ENCODE measurements around the gene TMCO6. TPM values are rescaled to one million over a fixed set of nuclear protein-coding genes. Genes with fewer than 3 reads are reported as not detected.
A peak's percentile ranks its signal among the peaks of the same experiment; 100 is the strongest.

The TMCO6 gene
- total RNA-seq, 1 donor from 2014 or later: 2.6 TPM

- Histone ChIP-seq H3K36me3 (ENCODE audit: control insufficient read depth in 3 of 3, insufficient read depth in 3 of 3, low read length in 3 of 3) (no peaks in the 10 kb centered on the region), H3K9ac (ENCODE audit: low read depth in 1 of 3, low read length in 3 of 3) (no peak overlapping the region), H3K27ac (ENCODE audit: low read depth, low read length) (no peak overlapping the region), H3K27me3 (ENCODE audit: control insufficient read depth in 3 of 3, insufficient read depth in 3 of 3, low read length in 3 of 3) (no peaks in the 10 kb centered on the region), H3K4me3 (ENCODE audit: low read length in 3 of 3) (no peak overlapping the region), H3K9me3 (ENCODE audit: control insufficient read depth in 3 of 3, low read length in 3 of 3) (no peaks in the 10 kb centered on the region), H3K4me1 (ENCODE audit: control insufficient read depth in 3 of 3, insufficient read depth in 3 of 3, low read length in 3 of 3) (peaks cover 14 to 15% (median 14%) of the 10 kb centered on the region in 3 donors)
Observed at GRCh38 chr5:140627972-140628371, 11.3 kb upstream of the TMCO6 start.

GRCh38 chr5:140628711-140629110, 10.5 kb upstream of the TMCO6 start:
- H3K9me3 ChIP-seq (ENCODE audit: control insufficient read depth in 3 of 3, low read length in 3 of 3): no peaks in the 10 kb centered on the region
- no peaks in the 10 kb centered on the region for H3K27me3 ChIP-seq (ENCODE audit: control insufficient read depth in 3 of 3, insufficient read depth in 3 of 3, low read length in 3 of 3)
- H3K4me3 ChIP-seq (ENCODE audit: low read length in 3 of 3): no peak overlapping the region
- H3K9ac ChIP-seq (ENCODE audit: low read depth in 1 of 3, low read length in 3 of 3): no peak overlapping the region
- no peaks in the 10 kb centered on the region for H3K36me3 ChIP-seq (ENCODE audit: control insufficient read depth in 3 of 3, insufficient read depth in 3 of 3, low read length in 3 of 3)
- no peak overlapping the region for H3K27ac ChIP-seq (ENCODE audit: low read depth, low read length)
- peaks cover 19 to 20% (median 20%) of the 10 kb centered on the region in 3 donors for H3K4me1 ChIP-seq (ENCODE audit: control insufficient read depth in 3 of 3, insufficient read depth in 3 of 3, low read length in 3 of 3)

GRCh38 chr5:140630292-140631035, 8.8 kb upstream of the TMCO6 start:
- H3K27me3 ChIP-seq (ENCODE audit: control insufficient read depth in 3 of 3, insufficient read depth in 3 of 3, low read length in 3 of 3): no peaks in the 10 kb centered on the region
- peak overlapping the region; percentile 76 for H3K27ac ChIP-seq (ENCODE audit: low read depth, low read length)
- H3K36me3 ChIP-seq (ENCODE audit: control insufficient read depth in 3 of 3, insufficient read depth in 3 of 3, low read length in 3 of 3): no peaks in the 10 kb centered on the region
- H3K9ac ChIP-seq (ENCODE audit: low read depth in 1 of 3, low read length in 3 of 3): peak overlapping the region in 2 of 3 donors; percentile 27 to 50
- H3K9me3 ChIP-seq (ENCODE audit: control insufficient read depth in 3 of 3, low read length in 3 of 3): no peaks in the 10 kb centered on the region
- peaks cover 19 to 20% (median 20%) of the 10 kb centered on the region in 3 donors for H3K4me1 ChIP-seq (ENCODE audit: control insufficient read depth in 3 of 3, insufficient read depth in 3 of 3, low read length in 3 of 3)
- peak overlapping the region; percentile 14 to 92 (median 36) for H3K4me3 ChIP-seq (ENCODE audit: low read length in 3 of 3)

GRCh38 chr5:140631036-140631417, 8.2 kb upstream of the TMCO6 start:
- no peaks in the 10 kb centered on the region for H3K9me3 ChIP-seq (ENCODE audit: control insufficient read depth in 3 of 3, low read length in 3 of 3)
- peak overlapping the region; percentile 14 to 92 (median 85) for H3K4me3 ChIP-seq (ENCODE audit: low read length in 3 of 3)
- H3K27ac ChIP-seq (ENCODE audit: low read depth, low read length): peak overlapping the region; percentile 76
- H3K9ac ChIP-seq (ENCODE audit: low read depth in 1 of 3, low read length in 3 of 3): peak overlapping the region in 2 of 3 donors; percentile 27 to 90
- H3K36me3 ChIP-seq (ENCODE audit: control insufficient read depth in 3 of 3, insufficient read depth in 3 of 3, low read length in 3 of 3): no peaks in the 10 kb centered on the region
- H3K4me1 ChIP-seq (ENCODE audit: control insufficient read depth in 3 of 3, insufficient read depth in 3 of 3, low read length in 3 of 3): peaks cover 19 to 20% (median 20%) of the 10 kb centered on the region in 3 donors
- no peaks in the 10 kb centered on the region for H3K27me3 ChIP-seq (ENCODE audit: control insufficient read depth in 3 of 3, insufficient read depth in 3 of 3, low read length in 3 of 3)

- H3K9ac ChIP-seq (ENCODE audit: low read depth in 1 of 3, low read length in 3 of 3): peak overlapping the region; percentile 74 to 90 (median 86)
- peak overlapping the region; percentile 85 to 97 (median 92) for H3K4me3 ChIP-seq (ENCODE audit: low read length in 3 of 3)
- peaks cover 19 to 20% (median 20%) of the 10 kb centered on the region in 3 donors for H3K4me1 ChIP-seq (ENCODE audit: control insufficient read depth in 3 of 3, insufficient read depth in 3 of 3, low read length in 3 of 3)
- H3K36me3 ChIP-seq (ENCODE audit: control insufficient read depth in 3 of 3, insufficient read depth in 3 of 3, low read length in 3 of 3): no peaks in the 10 kb centered on the region
- no peaks in the 10 kb centered on the region for H3K27me3 ChIP-seq (ENCODE audit: control insufficient read depth in 3 of 3, insufficient read depth in 3 of 3, low read length in 3 of 3)
- no peaks in the 10 kb centered on the region for H3K9me3 ChIP-seq (ENCODE audit: control insufficient read depth in 3 of 3, low read length in 3 of 3)
- H3K27ac ChIP-seq (ENCODE audit: low read depth, low read length): peak overlapping the region; percentile 76
Observed at GRCh38 chr5:140631831-140632365, 7.4 kb upstream of the TMCO6 start.

- H3K9ac ChIP-seq (ENCODE audit: low read depth in 1 of 3, low read length in 3 of 3): peak overlapping the region; percentile 74 to 90 (median 86)
- H3K4me1 ChIP-seq (ENCODE audit: control insufficient read depth in 3 of 3, insufficient read depth in 3 of 3, low read length in 3 of 3): peaks cover 19 to 20% (median 20%) of the 10 kb centered on the region in 3 donors
- peak overlapping the region; percentile 76 for H3K27ac ChIP-seq (ENCODE audit: low read depth, low read length)
- H3K36me3 ChIP-seq (ENCODE audit: control insufficient read depth in 3 of 3, insufficient read depth in 3 of 3, low read length in 3 of 3): no peaks in the 10 kb centered on the region
- H3K9me3 ChIP-seq (ENCODE audit: control insufficient read depth in 3 of 3, low read length in 3 of 3): no peaks in the 10 kb centered on the region
- peak overlapping the region; percentile 85 to 97 (median 92) for H3K4me3 ChIP-seq (ENCODE audit: low read length in 3 of 3)
- H3K27me3 ChIP-seq (ENCODE audit: control insufficient read depth in 3 of 3, insufficient read depth in 3 of 3, low read length in 3 of 3): no peaks in the 10 kb centered on the region
Observed at GRCh38 chr5:140632366-140633020, 6.8 kb upstream of the TMCO6 start.

GRCh38 chr5:140633021-140633471, 6.2 kb upstream of the TMCO6 start, which contains the start of gene CD14:
Gene CD14 (minus strand): TSS chr5:140633175. CDS start chr5:140633071, 104 bp downstream.
- H3K4me3 ChIP-seq (ENCODE audit: low read length in 3 of 3): peak within 1 kb of the TSS; percentile 85 to 97 (median 92)
- no peaks in the 10 kb centered on the region for H3K27me3 ChIP-seq (ENCODE audit: control insufficient read depth in 3 of 3, insufficient read depth in 3 of 3, low read length in 3 of 3)
- H3K4me1 ChIP-seq (ENCODE audit: control insufficient read depth in 3 of 3, insufficient read depth in 3 of 3, low read length in 3 of 3): peaks cover 19 to 20% (median 20%) of the 10 kb centered on the region in 3 donors
- H3K9me3 ChIP-seq (ENCODE audit: control insufficient read depth in 3 of 3, low read length in 3 of 3): no peaks in the 10 kb centered on the region
- H3K36me3 ChIP-seq (ENCODE audit: control insufficient read depth in 3 of 3, insufficient read depth in 3 of 3, low read length in 3 of 3): no peaks in the 10 kb centered on the region
- peak within 1 kb of the TSS; percentile 76 for H3K27ac ChIP-seq (ENCODE audit: low read depth, low read length)
- peak within 1 kb of the TSS; percentile 74 to 90 (median 86) for H3K9ac ChIP-seq (ENCODE audit: low read depth in 1 of 3, low read length in 3 of 3)

GRCh38 chr5:140633501-140633900, 5.8 kb upstream of the TMCO6 start:
- H3K4me1 ChIP-seq (ENCODE audit: control insufficient read depth in 3 of 3, insufficient read depth in 3 of 3, low read length in 3 of 3): peaks cover 20% of the 10 kb centered on the region in 3 donors
- peak overlapping the region; percentile 76 for H3K27ac ChIP-seq (ENCODE audit: low read depth, low read length)
- peak overlapping the region; percentile 85 to 97 (median 92) for H3K4me3 ChIP-seq (ENCODE audit: low read length in 3 of 3)
- peak overlapping the region; percentile 30 to 90 (median 74) for H3K9ac ChIP-seq (ENCODE audit: low read depth in 1 of 3, low read length in 3 of 3)
- H3K9me3 ChIP-seq (ENCODE audit: control insufficient read depth in 3 of 3, low read length in 3 of 3): no peaks in the 10 kb centered on the region
- no peaks in the 10 kb centered on the region for H3K27me3 ChIP-seq (ENCODE audit: control insufficient read depth in 3 of 3, insufficient read depth in 3 of 3, low read length in 3 of 3)
- no peaks in the 10 kb centered on the region for H3K36me3 ChIP-seq (ENCODE audit: control insufficient read depth in 3 of 3, insufficient read depth in 3 of 3, low read length in 3 of 3)

GRCh38 chr5:140634103-140634502, 5.1 kb upstream of the TMCO6 start:
- Histone ChIP-seq H3K9ac (ENCODE audit: low read depth in 1 of 3, low read length in 3 of 3) (no peak overlapping the region), H3K4me3 (ENCODE audit: low read length in 3 of 3) (no peak overlapping the region), H3K9me3 (ENCODE audit: control insufficient read depth in 3 of 3, low read length in 3 of 3) (no peaks in the 10 kb centered on the region), H3K4me1 (ENCODE audit: control insufficient read depth in 3 of 3, insufficient read depth in 3 of 3, low read length in 3 of 3) (peaks cover 23 to 25% (median 24%) of the 10 kb centered on the region in 3 donors), H3K27ac (ENCODE audit: low read depth, low read length) (no peak overlapping the region), H3K36me3 (ENCODE audit: control insufficient read depth in 3 of 3, insufficient read depth in 3 of 3, low read length in 3 of 3) (no peaks in the 10 kb centered on the region), H3K27me3 (ENCODE audit: control insufficient read depth in 3 of 3, insufficient read depth in 3 of 3, low read length in 3 of 3) (no peaks in the 10 kb centered on the region)

Measured in skeletal muscle tissue (tissue), 4 donors.